NCI-H82 treated with DMSO at 0.1 percent for 48 hours (cell line): Measurements from ENCODE around the gene SSR1.

ENCODE experiments used
- DNase-seq: peaks from one replicate; lab custom pipeline; 2025; ENCODE audit not compliant: unreplicated experiment; lab: John Stamatoyannopoulos, UW

SSR1 gene

DNA sequence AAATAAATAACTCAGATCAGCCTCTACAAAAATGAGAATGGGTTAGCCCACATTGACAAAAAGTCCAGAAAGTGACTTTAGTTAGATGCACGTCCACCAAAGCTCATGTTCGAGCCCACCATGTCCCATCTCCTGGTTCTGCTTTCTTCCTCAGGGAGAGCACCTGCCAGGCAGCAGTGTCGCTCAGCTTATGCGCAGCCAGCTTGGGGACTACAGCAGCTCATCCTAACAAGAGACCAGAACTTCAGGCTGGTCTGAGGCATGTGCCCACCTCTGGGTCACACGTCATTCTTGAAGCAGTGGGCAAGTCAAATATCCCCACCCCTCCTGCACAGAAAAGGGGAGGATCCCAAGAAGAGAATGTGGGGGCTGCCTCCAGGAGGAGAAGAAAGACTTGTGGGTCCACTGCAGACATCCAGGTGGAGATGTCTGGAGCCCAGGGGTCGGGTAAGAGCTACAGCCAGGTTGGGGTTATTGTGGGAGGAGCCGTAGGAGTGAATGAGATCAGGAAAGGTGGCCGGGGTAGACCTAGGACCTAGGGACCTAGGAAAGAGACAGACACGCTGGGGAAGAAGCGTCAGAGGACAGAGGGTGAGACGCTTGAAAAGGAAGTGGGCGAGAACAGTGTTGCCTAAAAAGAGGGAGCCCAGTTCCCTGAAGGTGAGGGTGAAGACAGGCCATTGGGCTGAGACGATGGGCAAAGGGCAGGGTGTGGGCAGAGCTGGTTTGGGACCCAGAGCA lies 52.5 kb downstream of the SSR1 start:
- DNase-seq: no peak

DNA sequence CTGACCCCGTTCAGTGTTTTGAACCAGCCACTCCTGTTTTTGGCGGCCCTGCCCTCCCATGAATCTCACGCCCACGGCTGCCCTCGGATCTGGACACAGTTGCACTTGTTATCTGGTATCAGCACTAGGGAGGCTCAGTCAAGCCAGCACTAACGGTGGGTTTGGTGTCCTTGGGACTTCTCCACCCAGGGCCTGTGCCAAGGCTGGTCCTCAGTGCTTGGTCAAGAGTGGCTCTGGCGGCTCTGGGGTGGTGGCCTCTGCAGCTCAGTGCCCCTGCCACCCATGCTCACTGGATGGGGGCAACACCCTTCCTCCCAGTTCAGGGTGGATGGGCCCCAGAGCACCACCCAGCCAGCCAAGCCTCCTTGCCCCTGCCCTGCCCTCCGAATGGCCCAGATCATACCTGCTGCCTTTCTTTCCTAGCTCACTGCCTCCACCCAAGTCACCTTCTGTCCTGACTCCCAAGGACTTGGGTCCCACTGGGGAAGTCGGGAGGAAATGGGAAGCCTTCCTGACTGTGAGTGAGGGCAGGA lies 54.7 kb downstream of the SSR1 start:
- DNase-seq: no peak

GRCh38 chr6:7257521-7258230 lies 55.3 kb downstream of the SSR1 start:
- no peak for DNase-seq

- DNase-seq: no peak
Measured at GRCh38 chr6:7256785-7257184, 56.2 kb downstream of the SSR1 start.

GRCh38 chr6:7255918-7256317 lies 57.1 kb downstream of the SSR1 start:
- DNase-seq: no peak

- no peak for DNase-seq
Measured at GRCh38 chr6:7254980-7255835, 57.8 kb downstream of the SSR1 start.

- no peak for DNase-seq
Measured at GRCh38 chr6:7252390-7252789, 60.6 kb downstream of the SSR1 start.

- DNase-seq: no peak
Measured at GRCh38 chr6:7251646-7252260, 61.2 kb downstream of the SSR1 start.

DNA sequence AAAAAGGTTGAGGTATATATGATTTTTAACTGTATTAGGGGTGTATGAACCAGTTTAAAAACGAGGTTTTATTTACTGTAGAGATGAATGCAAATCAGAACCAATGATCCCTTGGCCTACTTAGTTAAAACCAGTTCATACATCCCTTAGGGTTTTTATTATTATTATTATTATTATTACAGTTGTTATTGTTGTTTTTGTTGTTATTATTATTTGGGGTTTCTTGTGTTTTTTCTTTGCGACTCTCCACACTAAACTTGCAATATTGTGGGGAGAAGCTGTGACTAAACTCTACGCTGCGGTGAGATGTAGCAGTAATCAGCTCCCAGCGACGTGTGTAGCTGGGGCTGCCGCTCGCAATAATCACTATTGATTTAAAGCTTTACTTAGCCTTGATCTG lies 62.2 kb downstream of the SSR1 start:
- DNase-seq: no peak

DNA sequence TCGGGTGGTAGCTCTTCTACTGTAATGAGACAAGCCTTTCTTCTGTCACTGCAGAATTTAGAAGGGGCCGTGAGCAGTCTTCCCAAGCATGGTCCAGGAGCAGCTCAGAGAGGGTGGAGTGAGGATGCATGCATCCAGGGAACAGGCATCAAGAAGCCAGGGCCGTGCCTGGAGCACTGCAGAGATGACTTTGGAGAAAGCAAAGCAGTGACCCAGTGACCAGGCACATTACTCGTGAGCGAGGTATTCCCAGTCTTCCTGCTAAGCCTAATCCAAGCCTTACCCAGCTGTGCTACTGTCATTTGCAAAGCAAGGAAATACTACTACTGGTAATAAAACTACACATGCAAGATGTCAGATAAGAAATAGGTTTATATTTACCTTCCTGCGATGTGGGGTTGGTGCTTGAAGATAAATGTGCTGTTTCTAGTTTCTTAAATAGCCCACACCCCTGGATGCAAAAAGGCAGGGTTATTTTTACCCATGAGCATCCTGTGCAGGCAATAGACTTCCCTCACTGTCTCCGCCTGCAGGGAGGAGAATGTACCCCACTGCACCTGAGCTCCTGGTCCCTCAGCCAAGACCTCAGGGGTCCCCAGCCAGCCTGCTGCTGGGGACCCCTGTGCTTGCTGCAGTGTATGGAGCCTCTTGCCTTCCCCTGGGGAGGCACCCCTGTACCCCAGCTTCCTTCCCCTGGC lies 62.9 kb downstream of the SSR1 start:
- no peak for DNase-seq

GRCh38 chr6:7249391-7249790 lies 63.6 kb downstream of the SSR1 start:
- no peak for DNase-seq

- DNase-seq: no peak
Measured at GRCh38 chr6:7247828-7248227, 65.2 kb downstream of the SSR1 start.

GRCh38 chr6:7247179-7247456 lies 65.9 kb downstream of the SSR1 start:
- DNase-seq: no peak

DNA sequence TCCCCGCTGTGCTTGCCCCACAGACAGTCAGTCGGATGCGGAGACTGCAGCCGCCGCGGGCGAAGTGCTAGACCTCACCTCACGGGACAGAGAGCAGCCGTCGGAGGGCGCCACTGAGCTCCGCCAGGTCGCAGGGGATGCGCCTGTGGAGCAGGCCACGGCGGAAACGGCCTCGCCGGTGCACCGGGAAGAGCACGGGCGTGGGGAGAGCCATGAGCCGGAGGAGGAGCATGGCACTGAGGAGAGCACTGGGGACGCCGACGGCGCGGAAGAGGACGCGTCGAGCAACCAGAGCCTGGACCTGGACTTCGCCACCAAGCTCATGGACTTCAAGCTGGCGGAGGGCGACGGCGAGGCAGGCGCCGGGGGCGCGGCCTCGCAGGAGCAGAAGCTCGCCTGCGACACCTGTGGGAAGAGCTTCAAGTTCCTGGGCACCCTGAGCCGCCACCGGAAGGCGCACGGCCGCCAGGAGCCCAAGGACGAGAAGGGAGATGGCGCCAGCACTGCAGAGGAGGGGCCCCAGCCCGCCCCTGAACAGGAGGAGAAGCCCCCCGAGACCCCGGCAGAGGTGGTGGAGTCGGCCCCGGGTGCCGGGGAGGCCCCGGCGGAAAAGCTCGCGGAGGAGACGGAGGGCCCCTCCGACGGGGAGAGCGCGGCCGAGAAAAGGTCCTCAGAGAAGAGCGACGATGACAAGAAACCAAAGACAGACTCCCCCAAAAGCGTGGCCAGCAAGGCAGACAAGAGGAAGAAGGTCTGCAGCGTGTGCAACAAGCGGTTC lies 66.4 kb downstream of the SSR1 start:
- DNase-seq: no peak

DNA sequence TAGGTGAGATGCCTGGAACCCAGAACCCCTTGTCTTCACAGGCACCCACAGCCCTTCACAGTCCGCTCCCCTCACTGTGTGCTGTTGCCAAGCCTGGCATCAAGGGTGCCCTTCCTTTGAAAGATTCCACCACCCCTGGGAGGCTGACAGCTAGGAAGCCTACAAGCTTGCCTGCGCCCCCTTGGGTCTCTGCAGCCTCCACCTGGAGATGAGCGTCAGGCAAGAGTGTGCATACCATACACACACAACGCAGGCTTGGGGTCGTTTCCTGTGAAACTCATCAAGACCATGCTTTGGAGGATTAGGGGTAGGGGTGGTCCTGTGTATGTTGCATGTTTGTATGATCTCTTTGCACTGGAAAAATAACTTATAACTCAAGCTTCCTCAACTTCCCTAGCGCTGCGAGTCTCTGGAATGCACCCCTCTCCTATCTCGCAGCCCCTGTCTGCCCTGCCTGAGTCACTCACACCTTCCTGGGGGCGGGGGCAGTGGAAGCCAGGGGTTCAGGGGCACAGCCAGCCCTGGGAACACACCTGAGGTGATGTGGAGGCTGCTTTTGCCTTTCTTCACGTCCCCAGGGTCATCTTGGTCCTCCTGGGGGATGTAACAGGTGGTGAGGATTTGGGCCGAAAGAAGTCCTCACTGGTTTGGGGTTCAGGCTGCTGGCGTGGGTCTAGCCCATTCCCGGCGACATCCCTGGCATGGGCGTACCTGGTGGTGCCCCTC lies 67.2 kb downstream of the SSR1 start:
- DNase-seq: no peak

- DNase-seq: peak; percentile 45
Measured at GRCh38 chr6:7243179-7243981, 69.6 kb downstream of the SSR1 start.

DNA sequence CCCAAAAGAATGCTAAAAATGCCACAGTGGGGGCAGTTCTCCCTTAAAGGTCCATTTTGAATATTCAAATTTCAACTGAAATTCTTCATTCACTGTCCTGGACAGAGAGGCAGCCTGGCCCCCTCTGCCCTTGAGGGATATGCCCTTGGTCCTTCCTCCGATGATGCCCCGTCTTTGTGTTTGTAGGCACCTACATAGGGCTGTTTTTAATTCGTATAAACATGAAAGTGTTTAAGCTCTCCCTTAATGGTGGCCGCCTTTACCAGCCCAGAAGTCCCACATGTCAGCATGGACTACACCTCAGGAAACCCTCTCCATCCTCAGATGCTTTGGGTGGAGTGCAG lies 70.2 kb downstream of the SSR1 start:
- no peak for DNase-seq
